A673 (cell line): ENCODE measurements around the gene ATG9B.

Source experiments
- EZH2 ChIP-seq: fragments of 200-600 bp; sonication (generic); IDR thresholded peaks from 2 replicates; pipeline ENCODE4 v1.6.1; 2017; ENCODE audit warnings: borderline replicate concordance, low read depth, mild to moderate bottlenecking, mixed read lengths, antibody characterized with exemption, low read length; ENCODE audit not compliant: poor library complexity, severe bottlenecking
- TF ChIP-seq, protein P1 (sequence below): fragments of 300-800, 200-600 bp; sonication (generic); conservative IDR thresholded peaks from 2 replicates; pipeline ENCODE4 v1.5.1; 2017; ENCODE audit warnings: low read depth, mild to moderate bottlenecking, antibody characterized with exemption, low read length, moderate library complexity, mixed read lengths

- TF ChIP-seq, protein P1, sequence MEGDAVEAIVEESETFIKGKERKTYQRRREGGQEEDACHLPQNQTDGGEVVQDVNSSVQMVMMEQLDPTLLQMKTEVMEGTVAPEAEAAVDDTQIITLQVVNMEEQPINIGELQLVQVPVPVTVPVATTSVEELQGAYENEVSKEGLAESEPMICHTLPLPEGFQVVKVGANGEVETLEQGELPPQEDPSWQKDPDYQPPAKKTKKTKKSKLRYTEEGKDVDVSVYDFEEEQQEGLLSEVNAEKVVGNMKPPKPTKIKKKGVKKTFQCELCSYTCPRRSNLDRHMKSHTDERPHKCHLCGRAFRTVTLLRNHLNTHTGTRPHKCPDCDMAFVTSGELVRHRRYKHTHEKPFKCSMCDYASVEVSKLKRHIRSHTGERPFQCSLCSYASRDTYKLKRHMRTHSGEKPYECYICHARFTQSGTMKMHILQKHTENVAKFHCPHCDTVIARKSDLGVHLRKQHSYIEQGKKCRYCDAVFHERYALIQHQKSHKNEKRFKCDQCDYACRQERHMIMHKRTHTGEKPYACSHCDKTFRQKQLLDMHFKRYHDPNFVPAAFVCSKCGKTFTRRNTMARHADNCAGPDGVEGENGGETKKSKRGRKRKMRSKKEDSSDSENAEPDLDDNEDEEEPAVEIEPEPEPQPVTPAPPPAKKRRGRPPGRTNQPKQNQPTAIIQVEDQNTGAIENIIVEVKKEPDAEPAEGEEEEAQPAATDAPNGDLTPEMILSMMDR, result no peak
- TF ChIP-seq EZH2, result no peak
These were observed 25.3 kb downstream of the ATG9B start for GRCh38 chr7:150999001-150999400.
